H9 (cell line): Measurements from ENCODE around the gene ADAM17. TPM values are rescaled to one million over a fixed set of nuclear protein-coding genes. Genes with fewer than 3 reads are reported as not detected.

ENCODE experiments used
- DNase-seq: peaks from one replicate; pipeline ENCODE4 v3.0.0-alpha.2; 2017
- H2AFZ ChIP-seq: one replicate; pipeline ENCODE4 v1.6.1; 2013; ENCODE audit warnings: mild to moderate bottlenecking, low read length, control low read depth, moderate library complexity
- H2AK5ac ChIP-seq: 2 replicates; pipeline ENCODE4 v1.6.1; 2013; ENCODE audit warnings: low read length, control low read depth, mixed read lengths; ENCODE audit not compliant: insufficient read length
- H2BK120ac ChIP-seq: one replicate; pipeline ENCODE4 v1.6.1; 2013; ENCODE audit warnings: low read depth, mild to moderate bottlenecking, low read length, control low read depth, inconsistent platforms; ENCODE audit not compliant: poor library complexity, severe bottlenecking
- H2BK12ac ChIP-seq: 2 replicates; pipeline ENCODE4 v1.6.1; 2013; ENCODE audit warnings: low read length, control low read depth, mixed read lengths, low read depth; ENCODE audit not compliant: insufficient read length
- H2BK15ac ChIP-seq: 2 replicates; pipeline ENCODE4 v1.6.1; 2013; ENCODE audit warnings: low read depth, low read length, control low read depth
- H2BK20ac ChIP-seq: one replicate; pipeline ENCODE4 v1.6.1; 2013; ENCODE audit warnings: low read depth, mild to moderate bottlenecking, low read length, control low read depth, inconsistent platforms; ENCODE audit not compliant: poor library complexity, severe bottlenecking
- H2BK5ac ChIP-seq: 2 replicates; pipeline ENCODE4 v1.6.1; 2013; ENCODE audit warnings: low read length, control low read depth, mixed read lengths; ENCODE audit not compliant: insufficient read length
- H3K14ac ChIP-seq: 2 replicates; pipeline ENCODE4 v1.6.1; 2013; ENCODE audit warnings: low read length, control low read depth; ENCODE audit not compliant: insufficient read depth
- H3K18ac ChIP-seq: 2 replicates; pipeline ENCODE4 v1.6.1; 2013; ENCODE audit warnings: low read depth, mild to moderate bottlenecking, mixed read lengths, low read length, control low read depth; ENCODE audit not compliant: insufficient read length
- H3K23ac ChIP-seq: 2 replicates; pipeline ENCODE4 v1.6.1; 2013; ENCODE audit warnings: low read length, control low read depth, mixed read lengths, low read depth; ENCODE audit not compliant: insufficient read length
- H3K23me2 ChIP-seq: 2 replicates; pipeline ENCODE4 v1.6.1; 2013; ENCODE audit warnings: low read depth, mild to moderate bottlenecking, mixed read lengths, low read length, control low read depth; ENCODE audit not compliant: insufficient read length, poor library complexity, severe bottlenecking
- H3K27ac ChIP-seq: 2 replicates; pipeline ENCODE4 v1.5.1; 2013; ENCODE audit warnings: low read length, control low read depth, mixed read lengths, low read depth; ENCODE audit not compliant: insufficient read length
- H3K27me3 ChIP-seq: 2 replicates; pipeline ENCODE4 v1.6.1; 2013; ENCODE audit warnings: low read length, control low read depth, inconsistent platforms; ENCODE audit not compliant: insufficient read depth
- H3K4ac ChIP-seq: 2 replicates; pipeline ENCODE4 v1.6.1; 2013; ENCODE audit warnings: low read depth, mild to moderate bottlenecking, control low read depth, inconsistent platforms, low read length, moderate library complexity
- H3K4me1 ChIP-seq: 2 replicates; pipeline ENCODE4 v1.6.1; 2013; ENCODE audit warnings: low read length, control low read depth, inconsistent platforms; ENCODE audit not compliant: insufficient read depth
- H3K4me2 ChIP-seq: 2 replicates; pipeline ENCODE4 v1.6.1; 2013; ENCODE audit warnings: low read length, control low read depth, mixed read lengths; ENCODE audit not compliant: insufficient read length, insufficient read depth
- H3K56ac ChIP-seq: 2 replicates; pipeline ENCODE4 v1.6.1; 2013; ENCODE audit warnings: low read depth, mild to moderate bottlenecking, mixed read lengths, low read length, control low read depth; ENCODE audit not compliant: insufficient read length
- H3K79me1 ChIP-seq: 2 replicates; pipeline ENCODE4 v1.6.1; 2013; ENCODE audit warnings: low read depth, mild to moderate bottlenecking, moderate library complexity, low read length, control low read depth, inconsistent platforms; ENCODE audit not compliant: insufficient read depth, poor library complexity, severe bottlenecking
- H3K79me2 ChIP-seq: 2 replicates; pipeline ENCODE4 v1.6.1; 2013; ENCODE audit warnings: low read length, control low read depth, inconsistent platforms; ENCODE audit not compliant: insufficient read depth
- H3K9ac ChIP-seq: 2 replicates; pipeline ENCODE4 v1.6.1; 2013; ENCODE audit warnings: low read length, control low read depth, mixed read lengths; ENCODE audit not compliant: insufficient read length; ENCODE audit errors: extremely low read depth
- H3K9me3 ChIP-seq: one replicate; pipeline ENCODE4 v1.6.1; 2013; ENCODE audit warnings: low read depth, low read length, inconsistent platforms; ENCODE audit not compliant: control insufficient read depth
- H3T11ph ChIP-seq: one replicate; pipeline ENCODE4 v1.6.1; 2013; ENCODE audit warnings: mild to moderate bottlenecking, low read length, control low read depth, inconsistent platforms
- H4K20me1 ChIP-seq: one replicate; pipeline ENCODE4 v1.6.1; 2013; ENCODE audit not compliant: control insufficient read depth, insufficient read length, insufficient read depth
- H4K5ac ChIP-seq: 2 replicates; pipeline ENCODE4 v1.6.1; 2013; ENCODE audit warnings: low read depth, mild to moderate bottlenecking, mixed read lengths, low read length, control low read depth; ENCODE audit not compliant: insufficient read length
- H4K8ac ChIP-seq: replicated peaks from 2 replicates; pipeline ENCODE4 v1.6.1; 2013; ENCODE audit warnings: low read length, control low read depth, mixed read lengths, low read depth; ENCODE audit not compliant: insufficient read length
- H4K91ac ChIP-seq: 2 replicates; pipeline ENCODE4 v1.6.1; 2013; ENCODE audit warnings: low read depth, mild to moderate bottlenecking, moderate library complexity, mixed read lengths, low read length, control low read depth; ENCODE audit not compliant: insufficient read length
- H3K27ac Mint-ChIP-seq, 3 experiments: 2 replicates in 2 of 3; 3 replicates in 1 of 3; pipeline ENCODE4 v1.8.0; 2020 to 2021; ENCODE audit warnings: mixed read lengths in 3 of 3, mild to moderate bottlenecking in 1 of 3, moderate library complexity in 1 of 3
- H3K27me3 Mint-ChIP-seq: 2 replicates; pipeline ENCODE4 v1.8.0; 2021; ENCODE audit warnings: low read depth, mild to moderate bottlenecking, moderate library complexity, mixed read lengths
- H3K36me3 Mint-ChIP-seq, 3 experiments: 2 replicates in 2 of 3; 3 replicates in 1 of 3; pipeline ENCODE4 v1.8.0; 2020 to 2021; ENCODE audit warnings: low read depth in 3 of 3, mixed read lengths in 3 of 3; ENCODE audit not compliant: insufficient read depth in 1 of 3
- H3K4me1 Mint-ChIP-seq, 2 experiments: 2 replicates each; pipeline ENCODE4 v1.8.0; 2020; ENCODE audit warnings: mixed read lengths in 2 of 2
- H3K4me3 Mint-ChIP-seq, 2 experiments: 2 replicates in 1 of 2; 3 replicates in 1 of 2; pipeline ENCODE4 v1.8.0; 2020 to 2021; ENCODE audit warnings: mild to moderate bottlenecking in 2 of 2, mixed read lengths in 2 of 2, moderate library complexity in 1 of 2
- H3K9me3 Mint-ChIP-seq, 2 experiments: 2 replicates in 1 of 2; 3 replicates in 1 of 2; pipeline ENCODE4 v1.8.0; 2020; ENCODE audit warnings: mild to moderate bottlenecking in 2 of 2, mixed read lengths in 2 of 2, moderate library complexity in 1 of 2
- WGBS: extraction: QIAGEN DNeasy Blood & Tissue Kit; methylation state at CpG from one replicate; pipeline ENCODE4 v1.1.7; 2013; ENCODE audit warnings: missing lambda C conversion rate, low lambda C conversion rate, mixed read lengths; ENCODE audit not compliant: insufficient read length; ENCODE audit errors: extremely low coverage; 5-methylcytosine and 5-hydroxymethylcytosine counted together
- total RNA-seq: library from RNA; stranded (reverse); gene quantifications from 2 replicates; pipeline ENCODE4 v1.2.1, GENCODE V29; 2021
- TF ChIP-seq, protein P1 (sequence below): fragments of 200-600 bp; sonication (generic); conservative IDR thresholded peaks from 3 replicates; pipeline ENCODE4 v1.8.0; 2021; ENCODE audit warnings: antibody characterized with exemption, mild to moderate bottlenecking

The ADAM17 gene
- total RNA-seq, 1 experiment from 2014 or later: 26.3 TPM

DNA sequence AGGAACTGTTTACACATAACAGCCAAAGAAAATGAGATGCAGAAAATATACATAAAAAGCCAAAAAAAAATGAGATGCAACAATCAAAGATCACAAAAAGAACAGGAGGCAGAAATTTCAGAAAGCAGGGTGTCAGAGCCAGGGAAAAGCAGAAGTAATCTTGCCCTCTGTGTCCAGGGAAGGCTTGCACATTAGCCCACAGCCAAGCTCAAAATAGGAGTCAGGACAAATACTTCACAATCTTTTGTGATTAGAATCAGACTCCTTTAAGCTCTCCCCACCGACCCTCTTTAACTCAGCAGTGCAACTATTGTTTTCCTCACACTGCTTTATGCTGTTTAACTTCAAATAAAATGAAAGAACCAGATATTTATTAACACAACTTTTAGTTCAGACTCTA lies 46.7 kb downstream of the ADAM17 start:
- peaks cover 3 to 35% (median 33%) of the 10 kb centered on the region in 3 experiments; a peak in 6 of 7 replicates for H3K36me3 Mint-ChIP-seq
- no peak overlapping the region for H3K23ac ChIP-seq
- H3K27me3 Mint-ChIP-seq: no peaks in the 10 kb centered on the region
- H3K27ac Mint-ChIP-seq: peak overlapping the region in 1 of 3 experiments; percentile 73; a peak in 1 of 7 replicates
- 0 out of 4 replicates have a peak, but pooled peaks cover 0 to 3% of the 10 kb centered on the region in 2 experiments for H3K4me1 Mint-ChIP-seq
- H3K14ac ChIP-seq: no peak overlapping the region
- no peak overlapping the region for H3K4me2 ChIP-seq
- H4K91ac ChIP-seq: no peak overlapping the region
- H3K4me3 Mint-ChIP-seq: no peak overlapping the region
- H4K8ac ChIP-seq: no peak overlapping the region
- H2AK5ac ChIP-seq: no peak overlapping the region
- H3K9me3 ChIP-seq: no peaks in the 10 kb centered on the region
- H4K20me1 ChIP-seq: no peaks in the 10 kb centered on the region
- no peak overlapping the region for H2BK12ac ChIP-seq
- TF ChIP-seq, protein P1, sequence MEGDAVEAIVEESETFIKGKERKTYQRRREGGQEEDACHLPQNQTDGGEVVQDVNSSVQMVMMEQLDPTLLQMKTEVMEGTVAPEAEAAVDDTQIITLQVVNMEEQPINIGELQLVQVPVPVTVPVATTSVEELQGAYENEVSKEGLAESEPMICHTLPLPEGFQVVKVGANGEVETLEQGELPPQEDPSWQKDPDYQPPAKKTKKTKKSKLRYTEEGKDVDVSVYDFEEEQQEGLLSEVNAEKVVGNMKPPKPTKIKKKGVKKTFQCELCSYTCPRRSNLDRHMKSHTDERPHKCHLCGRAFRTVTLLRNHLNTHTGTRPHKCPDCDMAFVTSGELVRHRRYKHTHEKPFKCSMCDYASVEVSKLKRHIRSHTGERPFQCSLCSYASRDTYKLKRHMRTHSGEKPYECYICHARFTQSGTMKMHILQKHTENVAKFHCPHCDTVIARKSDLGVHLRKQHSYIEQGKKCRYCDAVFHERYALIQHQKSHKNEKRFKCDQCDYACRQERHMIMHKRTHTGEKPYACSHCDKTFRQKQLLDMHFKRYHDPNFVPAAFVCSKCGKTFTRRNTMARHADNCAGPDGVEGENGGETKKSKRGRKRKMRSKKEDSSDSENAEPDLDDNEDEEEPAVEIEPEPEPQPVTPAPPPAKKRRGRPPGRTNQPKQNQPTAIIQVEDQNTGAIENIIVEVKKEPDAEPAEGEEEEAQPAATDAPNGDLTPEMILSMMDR: no peak
- no peaks in the 10 kb centered on the region for H3K9me3 Mint-ChIP-seq
- no peak overlapping the region for H2BK20ac ChIP-seq
- H3T11ph ChIP-seq: no peak overlapping the region
- H3K79me2 ChIP-seq: no peaks in the 10 kb centered on the region
- H2BK120ac ChIP-seq: no peak overlapping the region
- H2BK15ac ChIP-seq: no peak overlapping the region
- H3K23me2 ChIP-seq: no peaks in the 10 kb centered on the region
- no peak overlapping the region for H2AFZ ChIP-seq
- H3K56ac ChIP-seq: no peak overlapping the region
- H3K9ac ChIP-seq: no peak overlapping the region
- WGBS: no CpG with 5 or more reads among the region's 1 CpG
- H2BK5ac ChIP-seq: no peak overlapping the region
- H3K18ac ChIP-seq: no peak overlapping the region
- no peak overlapping the region for H4K5ac ChIP-seq
- DNase-seq: no peak
- no peaks in the 10 kb centered on the region for H3K79me1 ChIP-seq
- no peak overlapping the region for H3K27ac ChIP-seq
- H3K27me3 ChIP-seq: no peaks in the 10 kb centered on the region
- H3K4me1 ChIP-seq: no peaks in the 10 kb centered on the region
- no peak overlapping the region for H3K4ac ChIP-seq
